GM19452 (cell line): ENCODE measurements around the gene NOX4.
"Not testable (repeated sequence)": the region's sequence is repeated elsewhere in the genome, so short reads cannot be mapped to it uniquely, and the experiment has no call there.

Experiments used
- ATAC-seq: cut with Tn5 transposase; IDR thresholded peaks from one replicate; pipeline ENCODE4 v1.9.1; 2021; ENCODE audit not compliant: unreplicated experiment

The NOX4 gene

GRCh38 chr11:89309321-89309985, 181.7 kb downstream of the NOX4 start:
- not testable (repeated sequence) for ATAC-seq

GRCh38 chr11:89308272-89308671, 182.9 kb downstream of the NOX4 start:
- not testable (repeated sequence) for ATAC-seq

GRCh38 chr11:89303029-89303428, 188.1 kb downstream of the NOX4 start:
- ATAC-seq: not testable (repeated sequence)

GRCh38 chr11:89295023-89295422, 196.2 kb downstream of the NOX4 start:
- not testable (repeated sequence) for ATAC-seq

GRCh38 chr11:89293965-89294679, 197.1 kb downstream of the NOX4 start:
- ATAC-seq: no peak

GRCh38 chr11:89288004-89288403, 203.2 kb downstream of the NOX4 start:
- ATAC-seq: not testable (repeated sequence)

GRCh38 chr11:89286601-89287000, 204.6 kb downstream of the NOX4 start:
- ATAC-seq: not testable (repeated sequence)

- not testable (repeated sequence) for ATAC-seq
Measured at GRCh38 chr11:89281032-89281677, 210.0 kb downstream of the NOX4 start.

- ATAC-seq: no peak
Measured at GRCh38 chr11:89279176-89279575, 212.0 kb downstream of the NOX4 start.

- no peak for ATAC-seq
Measured at GRCh38 chr11:89275966-89276365, 215.2 kb downstream of the NOX4 start.
